SKM-1 treated with dmso at 0.1 percent for 144 hours (cell line): ENCODE results near the gene MRPL51.

Experiments used
- DNase-seq: peaks from one replicate; lab custom pipeline; 2025; ENCODE audit not compliant: unreplicated experiment; lab: John Stamatoyannopoulos, UW

The MRPL51 gene

GRCh38 chr12:6492838-6493496, at the start of gene MRPL51:
MRPL51 (minus strand) TSS chr12:6493262; CDS start chr12:6493136, 126 bp downstream.
- DNase-seq = peak; percentile 57

GRCh38 chr12:6542209-6543009, 49.3 kb upstream of the MRPL51 start:
- DNase-seq = no peak

GRCh38 chr12:6541371-6542165, 48.5 kb upstream of the MRPL51 start:
- DNase-seq = no peak

GRCh38 chr12:6540181-6540877, 47.3 kb upstream of the MRPL51 start:
- no peak for DNase-seq

GRCh38 chr12:6539707-6540134, 46.7 kb upstream of the MRPL51 start:
- no peak for DNase-seq

- no peak for DNase-seq
These were observed 46.2 kb upstream of the MRPL51 start for GRCh38 chr12:6539314-6539682.

- no peak for DNase-seq
These were observed 45.6 kb upstream of the MRPL51 start for GRCh38 chr12:6538420-6539313.

- peak; percentile 4 for DNase-seq
These were observed 44.7 kb upstream of the MRPL51 start for GRCh38 chr12:6537580-6538419.

- DNase-seq = no peak
These were observed 44.0 kb upstream of the MRPL51 start for GRCh38 chr12:6536894-6537579.

GRCh38 chr12:6535960-6536847, 43.1 kb upstream of the MRPL51 start:
- no peak for DNase-seq

GRCh38 chr12:6535697-6535946, 42.6 kb upstream of the MRPL51 start:
- DNase-seq = no peak

- peak; percentile 52 for DNase-seq
These were observed 42.1 kb upstream of the MRPL51 start for GRCh38 chr12:6534945-6535696.

GRCh38 chr12:6534695-6534944, 41.6 kb upstream of the MRPL51 start:
- DNase-seq = no peak

GRCh38 chr12:6533923-6534694, 41.0 kb upstream of the MRPL51 start, which contains the start of gene GAPDH:
GAPDH (plus strand) TSS chr12:6534517; CDS start chr12:6534833, 316 bp downstream.
- peak; percentile 80 for DNase-seq

- DNase-seq = no peak
These were observed 40.5 kb upstream of the MRPL51 start for GRCh38 chr12:6533653-6533922.

- no peak for DNase-seq
These were observed 40.0 kb upstream of the MRPL51 start for GRCh38 chr12:6532927-6533652.
